A549 (cell line): ENCODE measurements around the gene AMIGO1. TPM values are rescaled to one million over a fixed set of nuclear protein-coding genes. Genes with fewer than 3 reads are reported as not detected.
A peak's percentile ranks its signal among the peaks of the same experiment; 100 is the strongest.

Experiments used
- ATAC-seq, 2 experiments: fragments of 200-7000 bp in 1 of 2; fragments of >200 bp in 1 of 2; cut with Nextera tagmentation in 1 of 2; cut with Tn5 transposase in 1 of 2; 3 replicates each; pipeline versions ENCODE4 v1.8.0 to v1.9.1; 2018 to 2020; ENCODE audit warnings: mild to moderate bottlenecking in 1 of 2, moderate library complexity in 1 of 2
- CTCF ChIA-PET: fragments of 300-600 bp; sonication (Branson Sonifier 250); formaldehyde crosslinking; extraction: SDS; loops from one replicate; lab custom pipeline; 2021; ENCODE audit warnings: antibody characterized with exemption, inconsistent platforms; lab: Yijun Ruan, JAX
- POLR2A ChIA-PET: fragments of 350-600 bp; formaldehyde crosslinking; extraction: SDS; loops from one replicate; lab custom pipeline; 2021; ENCODE audit warnings: antibody characterized with exemption, inconsistent platforms; lab: Yijun Ruan, JAX
- DNase-seq, 2 experiments: peaks; one replicate each; pipeline versions ENCODE4 v3.0.0 to v3.0.0-alpha.2; 2011 to 2016; ENCODE audit warnings: low read depth in 1 of 2, low spot score in 1 of 2
- FAIRE-seq: peaks from 2 replicates; lab custom pipeline; 2011; peaks lifted over from hg19 to GRCh38; lab: Jason Lieb, UNC
- H3K27ac ChIP-seq, 2 experiments: fragments of >200 bp; sonication (Bioruptor Twin); formaldehyde crosslinking; 3 replicates each; pipeline ENCODE4 v1.5.1; 2016 to 2017
- H3K4me1 ChIP-seq: fragments of >200 bp; sonication (Bioruptor Twin); formaldehyde crosslinking; 3 replicates; pipeline ENCODE4 v1.6.1; 2016
- H3K4me2 ChIP-seq: fragments of >200 bp; sonication (Bioruptor Twin); formaldehyde crosslinking; 3 replicates; pipeline ENCODE4 v1.6.1; 2016
- H3K4me3 ChIP-seq: fragments of >200 bp; sonication (Bioruptor Twin); formaldehyde crosslinking; 3 replicates; pipeline ENCODE4 v1.5.1; 2016
- H3K9me3 ChIP-seq: fragments of >200 bp; sonication (Bioruptor Twin); formaldehyde crosslinking; 3 replicates; pipeline ENCODE4 v1.6.1; 2016
- BHLHE40 ChIP-seq: IDR thresholded peaks from 2 replicates; pipeline ENCODE4 v1.6.1; 2012; ENCODE audit warnings: low read depth, low read length, inconsistent platforms
- CEBPB ChIP-seq, 2 experiments: fragments of >200 bp in 1 of 2; sonication (Bioruptor Twin) in 1 of 2; formaldehyde crosslinking in 1 of 2; IDR thresholded peaks; 2 replicates each; pipeline ENCODE4 v1.6.1; 2012 to 2016
- CHD4 ChIP-seq: fragments of 200-600 bp; sonication (generic); IDR thresholded peaks from 2 replicates; pipeline ENCODE4 v1.6.1; 2016; ENCODE audit warnings: antibody characterized with exemption, mild to moderate bottlenecking, borderline replicate concordance
- EHMT2 ChIP-seq: fragments of 200-600 bp; sonication (generic); IDR thresholded peaks from 2 replicates; pipeline ENCODE4 v1.6.1; 2016; ENCODE audit warnings: antibody characterized with exemption, low read depth, mild to moderate bottlenecking, moderate library complexity
- ESRRA ChIP-seq: fragments of 150-350 bp; IDR thresholded peaks from 2 replicates; pipeline ENCODE4 v1.6.1; 2014; ENCODE audit warnings: mild to moderate bottlenecking, low read length, borderline replicate concordance
- FOSB ChIP-seq: fragments of 250-450 bp; sonication (Bioruptor Pico); IDR thresholded peaks from 2 replicates; pipeline ENCODE4 v1.5.0; 2020; ENCODE audit warnings: mild to moderate bottlenecking, moderate library complexity
- FOXS1 ChIP-seq: fragments of 250-450 bp; sonication (Bioruptor Pico); IDR thresholded peaks from 2 replicates; pipeline ENCODE4 v1.5.0; 2020; ENCODE audit warnings: mild to moderate bottlenecking, moderate library complexity
- HDAC2 ChIP-seq: fragments of 200-600 bp; sonication (generic); IDR thresholded peaks from 2 replicates; pipeline ENCODE4 v1.6.1; 2016
- HOXA7 ChIP-seq: fragments of 250-450 bp; sonication (Bioruptor Pico); IDR thresholded peaks from 2 replicates; pipeline ENCODE4 v1.5.0; 2020; ENCODE audit warnings: mild to moderate bottlenecking, moderate library complexity
- HOXB13 ChIP-seq: fragments of 250-450 bp; sonication (Bioruptor Pico); IDR thresholded peaks from 2 replicates; pipeline ENCODE4 v1.5.0; 2020; ENCODE audit warnings: low read depth, mild to moderate bottlenecking, moderate library complexity
- NR3C1 ChIP-seq: fragments of >200 bp; sonication (Bioruptor Twin); formaldehyde crosslinking; IDR thresholded peaks from 3 replicates; pipeline ENCODE4 v1.6.1; 2017
- RAD21 ChIP-seq, 2 experiments: fragments of >200 bp in 1 of 2; sonication (Bioruptor Twin) in 1 of 2; formaldehyde crosslinking in 1 of 2; IDR thresholded peaks in 1 of 2; conservative IDR thresholded peaks in 1 of 2; 2 replicates in 1 of 2; 3 replicates in 1 of 2; pipeline ENCODE4 v1.6.1; 2012 to 2018; ENCODE audit warnings: inconsistent platforms in 1 of 2
- RNF2 ChIP-seq: fragments of 200-600 bp; sonication (generic); IDR thresholded peaks from 2 replicates; pipeline ENCODE4 v1.6.1; 2016; ENCODE audit warnings: low read depth, mild to moderate bottlenecking, antibody characterized with exemption, moderate library complexity, borderline replicate concordance
- SREBF2 ChIP-seq: fragments of 450-650 bp; IDR thresholded peaks from 2 replicates; pipeline ENCODE4 v1.6.1; 2014; ENCODE audit warnings: mild to moderate bottlenecking, moderate library complexity
- TFCP2L1 ChIP-seq: fragments of 250-450 bp; sonication (Bioruptor Pico); IDR thresholded peaks from 2 replicates; pipeline ENCODE4 v1.5.0; 2021; ENCODE audit warnings: mild to moderate bottlenecking
- ZFP36 ChIP-seq: fragments of 450-650 bp; IDR thresholded peaks from 2 replicates; pipeline ENCODE4 v1.6.1; 2014; ENCODE audit warnings: borderline replicate concordance; ENCODE audit not compliant: partially characterized antibody
- ZSCAN20 ChIP-seq: fragments of 250-450 bp; sonication (Bioruptor Pico); IDR thresholded peaks from 2 replicates; pipeline ENCODE4 v1.8.0; 2022; ENCODE audit warnings: mild to moderate bottlenecking, moderate library complexity
- WGBS: methylation state at CpG from one replicate; pipeline ENCODE4 v1.1.6; 2017; ENCODE audit errors: missing lambda C conversion rate; 5-methylcytosine and 5-hydroxymethylcytosine counted together
- polyA plus RNA-seq, 4 experiments: library from polyadenylated mRNA; depleted of rRNA in 3 of 4; stranded (reverse); fragments of >200 nt; fragmentation: RNase III in 1 of 4; extraction: RNeasy Plus Mini Kit Qiagen cat#74134 plus additional on column Dnase treatment in 1 of 4; gene quantifications; 2 replicates in 3 of 4; 3 replicates in 1 of 4; pipeline ENCODE4 v1.2.3, GENCODE V29; 2011 to 2017
- TF ChIP-seq, protein P1 (sequence below): fragments of 150-350 bp; IDR thresholded peaks from 2 replicates; pipeline ENCODE4 v1.6.1; 2014; ENCODE audit warnings: low read depth, mild to moderate bottlenecking, low read length
- TF ChIP-seq, protein P2 (sequence below): IDR thresholded peaks from 2 replicates; pipeline ENCODE4 v1.6.1; 2012

The AMIGO1 gene
- polyA plus RNA-seq, 2 of the 4 experiments (the other 2 are of a cell fraction) = 0.43 to 1.2 TPM

DNA sequence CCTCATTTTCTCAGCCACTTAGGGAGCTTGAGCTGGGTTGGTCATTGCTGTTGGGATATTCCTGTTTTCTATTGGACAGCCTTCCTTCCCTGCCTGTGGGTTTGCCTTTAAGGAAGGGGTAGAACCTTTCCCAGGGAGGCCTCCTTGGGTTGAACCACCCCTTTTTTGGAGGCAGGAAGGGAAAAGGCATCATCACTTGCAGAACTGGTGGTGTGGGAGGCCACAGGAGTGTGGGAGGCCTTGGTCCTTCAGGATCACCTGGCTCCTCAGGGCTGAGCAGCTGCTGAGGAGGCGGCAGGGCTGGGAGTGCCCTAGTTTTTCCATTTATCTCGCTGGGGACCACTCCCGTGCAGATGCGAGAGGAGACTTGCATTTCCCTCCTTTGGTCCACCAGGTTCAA is 16.3 kb downstream of the AMIGO1 start:
- ChIA-PET POLR2A (interaction anchor here (0.6 to 1.6 kb wide), 2 partner anchors 10 to 35 kb away, joined by 3 to 9 read pairs; partner anchors contain the start of gene ATXN7L2), CTCF (interaction anchor here (0.5 to 23.6 kb wide), 18 partner anchors 8 to 492 kb away, joined by 3 to 749 read pairs (median 4); partner anchors contain the start of genes AHCYL1, AMIGO1, ATXN7L2 and GPR61)
- no peak for DNase-seq
- no peak for ATAC-seq
- Histone ChIP-seq H3K9me3 (no peaks in the 10 kb centered on the region), H3K4me3 (no peak overlapping the region), H3K27ac (peak overlapping the region in 1 of 2 experiments; percentile 98; a peak in 2 of 6 replicates), H3K4me2 (peak overlapping the region; percentile 56), H3K4me1 (peaks cover 6% of the 10 kb centered on the region; the same call in 1 of the 3 replicates)
- no peak for FAIRE-seq
- 59% methylated on average over 4 of the region's 4 CpGs for WGBS
- TF ChIP-seq FOXS1 (CRISPR knock-in tag) = no peak
- TF ChIP-seq, protein P1, sequence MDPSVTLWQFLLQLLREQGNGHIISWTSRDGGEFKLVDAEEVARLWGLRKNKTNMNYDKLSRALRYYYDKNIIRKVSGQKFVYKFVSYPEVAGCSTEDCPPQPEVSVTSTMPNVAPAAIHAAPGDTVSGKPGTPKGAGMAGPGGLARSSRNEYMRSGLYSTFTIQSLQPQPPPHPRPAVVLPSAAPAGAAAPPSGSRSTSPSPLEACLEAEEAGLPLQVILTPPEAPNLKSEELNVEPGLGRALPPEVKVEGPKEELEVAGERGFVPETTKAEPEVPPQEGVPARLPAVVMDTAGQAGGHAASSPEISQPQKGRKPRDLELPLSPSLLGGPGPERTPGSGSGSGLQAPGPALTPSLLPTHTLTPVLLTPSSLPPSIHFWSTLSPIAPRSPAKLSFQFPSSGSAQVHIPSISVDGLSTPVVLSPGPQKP = no peak
- TF ChIP-seq HOXA7 = no peak
- TF ChIP-seq RNF2 = no peak
- no peak for TF ChIP-seq NR3C1
- no peak for TF ChIP-seq BHLHE40
- TF ChIP-seq, protein P2, sequence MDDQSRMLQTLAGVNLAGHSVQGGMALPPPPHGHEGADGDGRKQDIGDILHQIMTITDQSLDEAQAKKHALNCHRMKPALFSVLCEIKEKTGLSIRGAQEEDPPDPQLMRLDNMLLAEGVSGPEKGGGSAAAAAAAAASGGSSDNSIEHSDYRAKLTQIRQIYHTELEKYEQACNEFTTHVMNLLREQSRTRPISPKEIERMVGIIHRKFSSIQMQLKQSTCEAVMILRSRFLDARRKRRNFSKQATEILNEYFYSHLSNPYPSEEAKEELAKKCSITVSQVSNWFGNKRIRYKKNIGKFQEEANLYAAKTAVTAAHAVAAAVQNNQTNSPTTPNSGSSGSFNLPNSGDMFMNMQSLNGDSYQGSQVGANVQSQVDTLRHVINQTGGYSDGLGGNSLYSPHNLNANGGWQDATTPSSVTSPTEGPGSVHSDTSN = no peak
- no peak for TF ChIP-seq EHMT2
- TF ChIP-seq CHD4 = no peak
- no peak for TF ChIP-seq HDAC2
- no peak for TF ChIP-seq TFCP2L1 (CRISPR knock-in tag)
- no peak for TF ChIP-seq RAD21 (conservative IDR thresholded peaks at IDR 0.05 in 1 of 2, IDR thresholded peaks at IDR 0.05 in 1 of 2)
- TF ChIP-seq HOXB13 (CRISPR knock-in tag) = no peak
- no peak for TF ChIP-seq ZSCAN20
- no peak for TF ChIP-seq ESRRA

DNA sequence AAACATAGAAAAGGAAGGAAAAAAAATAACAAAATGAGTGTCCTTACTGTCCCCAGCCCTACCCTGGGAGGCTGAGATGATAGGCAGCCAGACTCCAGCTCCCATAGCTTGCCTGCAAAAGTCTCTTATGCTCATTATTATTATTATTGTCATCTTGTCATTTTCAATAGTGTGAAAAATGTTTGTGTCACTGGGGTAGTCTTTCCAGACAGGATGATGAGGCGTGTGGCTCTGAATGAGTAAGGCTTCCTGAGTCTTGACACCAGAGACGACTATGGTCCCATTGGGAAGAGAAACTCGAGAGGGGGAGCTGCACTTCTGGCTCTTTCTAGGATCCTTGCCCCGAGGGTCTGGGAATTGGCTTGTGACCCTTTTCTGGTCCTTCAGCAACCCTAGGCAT is 16.7 kb downstream of the AMIGO1 start:
- POLR2A ChIA-PET = no interaction called here
- Histone ChIP-seq H3K9me3 (no peaks in the 10 kb centered on the region), H3K27ac (no peak overlapping the region), H3K4me2 (no peak overlapping the region), H3K4me1 (peaks cover 6% of the 10 kb centered on the region; the same call in 1 of the 3 replicates), H3K4me3 (no peak overlapping the region)
- DNase-seq (no peak), FAIRE-seq (no peak), ATAC-seq (no peak)
- WGBS = 44% methylated on average over 4 of the region's 4 CpGs
- TF ChIP-seq, protein P1 = no peak
- TF ChIP-seq CEBPB (IDR thresholded peaks at IDR 0.05) (no peak), SREBF2 (no peak), ZFP36 (no peak)
- CTCF ChIA-PET = interaction anchor here (0.8 to 23.6 kb wide), 13 partner anchors 8 to 492 kb away, joined by 3 to 749 read pairs (median 5); partner anchors contain the start of genes AHCYL1, AMIGO1, ATXN7L2 and GPR61

DNA sequence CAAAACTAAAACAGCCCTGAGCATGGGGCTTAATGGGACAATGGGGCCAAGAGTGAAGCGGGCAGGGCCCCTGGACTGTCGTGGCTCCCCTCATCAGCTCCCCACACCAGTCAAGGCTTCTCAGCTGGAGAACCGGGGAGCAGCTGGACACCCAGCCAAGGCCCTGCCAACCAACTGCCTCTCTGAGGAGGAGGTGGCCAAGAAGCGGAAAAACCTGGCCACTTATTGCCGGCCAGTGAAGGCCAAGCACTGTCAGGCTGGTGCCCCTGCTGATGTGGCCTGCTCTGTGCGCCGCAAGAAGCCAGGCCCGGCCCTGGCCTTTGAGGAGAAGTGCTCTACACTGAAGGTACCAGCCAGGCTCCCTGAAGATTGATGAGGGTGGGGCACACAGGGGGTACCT is 18.2 kb downstream of the AMIGO1 start:
- FAIRE-seq = no peak
- no peak for ATAC-seq
- no peak for DNase-seq
- POLR2A ChIA-PET = interaction anchor here (1.5 kb wide), 1 partner anchor 41 kb away, joined by 5 read pairs; no protein-coding TSS in a partner anchor
- Histone ChIP-seq H3K4me2 (no peak overlapping the region), H3K4me3 (no peak overlapping the region), H3K4me1 (peaks cover 6% of the 10 kb centered on the region; the same call in 1 of the 3 replicates), H3K27ac (no peak overlapping the region), H3K9me3 (no peaks in the 10 kb centered on the region)
- TF ChIP-seq FOSB (CRISPR knock-in tag) (no peak), EHMT2 (no peak), HOXA7 (no peak)
- 88% methylated on average over 5 of the region's 8 CpGs for WGBS
- CTCF ChIA-PET = interaction anchor here (0.6 to 23.6 kb wide), 22 partner anchors 7 to 699 kb away, joined by 3 to 749 read pairs (median 4); partner anchors contain the start of genes AMIGO1, ATXN7L2 and GPR61
